Anterior cingulate cortex (tissue), 58 donors: ENCODE measurements around the gene TEX14.
A peak's percentile ranks its signal among the peaks of the same experiment; 100 is the strongest.

Experiments used
- DNase-seq, 58 donors: peaks; one replicate each; lab custom pipeline; 2025; lab: John Stamatoyannopoulos, UW

TEX14 gene

DNA sequence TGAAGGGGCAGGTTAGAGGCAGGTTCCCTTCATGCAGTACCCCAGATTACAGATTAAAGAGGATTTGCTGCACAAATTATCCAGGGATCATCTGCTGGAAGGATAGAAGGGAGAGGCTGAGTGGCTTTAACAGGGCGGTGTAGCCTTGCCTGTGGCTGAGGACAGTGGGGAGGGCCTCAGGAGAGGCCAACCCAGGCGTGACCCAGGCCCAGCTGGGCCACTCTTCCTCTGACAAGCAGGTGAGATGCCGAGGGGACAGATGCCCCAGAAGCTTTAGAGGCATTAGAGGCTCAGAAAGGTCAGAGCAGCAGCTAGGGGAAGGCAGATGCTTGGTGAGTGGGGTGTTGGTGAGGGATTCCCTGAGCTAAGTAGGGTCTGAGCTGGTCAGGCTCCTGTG lies 159.3 kb downstream of the TEX14 start:
- DNase-seq, result peak in 3 of 58 donors; percentile 14 to 50 (median 39)

DNA sequence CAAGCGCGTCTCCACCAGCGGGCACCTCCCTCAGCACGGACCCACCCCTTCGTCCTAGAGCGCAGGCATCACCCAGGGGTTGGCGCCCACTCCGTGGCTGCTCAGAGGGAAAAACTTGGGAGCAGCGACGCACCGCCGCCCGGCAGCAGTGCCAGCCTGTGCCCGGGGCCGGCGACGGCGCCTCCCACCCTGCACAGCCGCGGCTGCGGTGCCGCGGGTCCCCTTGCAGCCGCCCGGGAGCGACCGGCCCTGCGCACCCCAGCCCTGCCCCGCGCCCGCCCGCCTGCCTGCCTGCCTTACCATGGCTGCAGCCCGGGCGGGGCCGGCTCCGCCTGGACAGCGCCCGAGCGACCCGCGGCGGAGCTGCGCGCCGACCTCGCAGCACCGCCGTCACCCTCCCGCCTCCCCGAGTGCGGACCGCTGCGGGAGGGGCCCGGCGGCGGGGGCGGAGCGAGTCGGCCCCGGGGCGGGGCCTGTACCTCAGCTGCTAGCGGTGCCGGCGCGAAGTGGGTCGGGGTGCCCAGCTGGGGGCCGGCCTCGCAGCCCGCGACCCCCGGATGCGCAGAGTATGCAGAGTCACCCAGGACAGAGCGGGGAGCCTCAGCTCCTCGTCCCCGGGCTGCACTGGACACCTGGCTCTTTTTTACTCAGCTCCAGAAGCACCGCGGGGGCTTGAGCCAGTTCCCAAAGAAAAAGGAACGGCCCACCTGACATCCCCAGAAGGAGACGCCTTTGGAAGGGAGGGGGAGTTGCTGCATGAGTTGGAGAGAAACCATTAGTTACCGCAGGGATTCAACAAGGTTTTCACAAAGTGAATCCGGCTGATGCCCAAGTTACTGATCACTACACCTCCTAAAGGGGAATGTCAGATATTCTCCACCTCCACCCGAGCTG lies 159.9 kb downstream of the TEX14 start:
- peak in 51 of 58 donors; percentile 26 to 84 (median 65) for DNase-seq

DNA sequence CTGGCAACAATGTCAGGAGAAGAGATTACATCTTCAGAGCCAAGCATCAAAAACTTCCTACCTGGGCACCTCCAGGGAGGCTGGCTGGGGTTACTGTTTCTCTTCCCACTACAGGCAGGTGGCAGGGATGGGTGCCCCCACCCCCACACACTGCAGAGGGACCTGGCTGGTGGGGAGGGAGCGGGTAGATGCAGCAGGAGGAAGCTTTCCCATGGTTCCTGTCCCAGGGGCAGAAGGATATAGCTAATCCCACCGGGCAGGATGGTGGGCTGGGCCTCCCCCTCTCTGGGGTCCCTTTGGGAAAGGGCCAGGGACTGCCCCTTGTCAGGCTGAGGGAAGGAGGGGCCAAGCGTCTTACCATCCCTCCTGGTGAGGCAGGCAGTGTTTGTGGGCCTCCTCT lies 160.7 kb downstream of the TEX14 start:
- peak in 17 of 58 donors; percentile 21 to 65 (median 47) for DNase-seq

DNA sequence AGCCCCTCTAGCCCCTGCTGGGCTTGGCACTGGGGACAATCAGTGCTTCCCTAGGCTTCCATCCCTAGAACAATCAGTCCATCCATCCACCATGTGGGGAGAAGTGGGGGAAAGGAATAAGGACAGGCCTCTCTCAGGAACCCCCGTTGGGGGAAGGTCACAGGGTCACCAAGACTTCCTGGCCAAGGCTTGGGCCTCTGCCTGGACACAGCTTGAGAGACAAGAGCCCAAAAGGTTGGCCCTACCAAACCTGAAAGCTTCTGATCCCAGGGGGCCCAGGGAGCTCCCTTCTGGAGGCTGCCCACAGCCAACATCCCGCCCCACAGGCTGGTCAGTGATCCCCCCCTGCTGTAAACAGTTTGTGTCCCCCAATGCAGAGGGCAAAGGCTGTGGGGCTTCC lies 161.2 kb downstream of the TEX14 start:
- DNase-seq, result peak in 11 of 58 donors; percentile 18 to 65 (median 39)

DNA sequence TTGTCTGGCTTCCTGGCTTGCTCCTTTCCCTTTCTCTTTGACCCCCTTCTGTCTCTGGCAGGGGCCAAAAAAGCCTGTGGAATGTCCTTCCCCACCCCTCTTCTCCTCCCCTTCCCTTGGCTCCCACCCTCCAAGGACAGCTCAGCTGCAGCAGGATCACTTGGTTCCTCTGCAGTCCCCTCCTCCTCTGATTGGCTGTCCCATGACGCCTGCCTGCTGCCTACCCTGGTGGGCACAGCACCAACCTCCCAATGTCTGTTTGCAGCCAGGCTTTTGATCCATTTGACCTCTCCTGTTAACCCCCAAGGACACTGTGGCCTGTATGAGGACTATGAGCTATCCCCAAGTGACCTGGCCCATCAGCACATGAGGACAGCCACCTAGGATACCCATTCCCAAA lies 162.6 kb downstream of the TEX14 start:
- peak in 47 of 58 donors; percentile 17 to 85 (median 60) for DNase-seq

DNA sequence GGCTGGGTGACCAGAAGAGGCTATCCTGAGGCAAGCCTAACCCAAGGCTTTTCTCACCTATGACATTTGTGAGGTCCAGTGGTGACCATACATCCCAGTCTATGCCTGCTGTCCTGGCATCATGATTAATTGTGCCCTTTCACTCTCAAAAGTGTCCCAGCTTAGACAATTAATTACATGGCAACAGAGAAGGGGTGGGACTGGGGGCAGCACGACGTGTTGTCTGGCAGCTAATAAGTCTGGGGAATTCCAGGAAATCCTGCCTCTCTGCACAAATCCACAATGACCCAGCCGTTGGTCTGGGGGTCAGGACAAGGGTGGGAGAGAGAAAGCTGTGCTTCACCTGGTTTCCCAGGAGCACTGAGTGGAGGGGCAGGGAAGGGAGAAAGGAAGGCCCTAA lies 163.4 kb downstream of the TEX14 start:
- no peak for DNase-seq

DNA sequence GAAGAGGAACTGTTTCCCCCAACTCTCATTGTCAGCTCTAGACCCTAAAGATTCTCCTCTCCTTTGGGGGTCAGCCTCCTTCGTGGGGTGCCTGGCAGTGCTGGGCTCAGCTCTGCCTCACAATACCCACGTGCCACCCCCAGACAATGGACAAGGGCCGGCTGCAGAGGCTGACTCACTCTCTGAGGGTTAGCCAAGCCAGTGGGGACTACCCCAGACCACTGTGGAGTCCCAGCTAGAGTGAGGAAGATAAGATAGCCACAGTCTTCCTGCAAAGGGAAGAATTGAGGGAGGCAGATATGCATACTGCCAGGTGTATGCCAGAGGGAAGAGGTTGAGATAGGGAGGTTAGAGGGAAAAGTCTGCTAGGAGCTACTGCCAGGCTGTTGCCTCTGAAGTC lies 163.9 kb downstream of the TEX14 start:
- peak in 56 of 58 donors; percentile 17 to 94 (median 71) for DNase-seq

DNA sequence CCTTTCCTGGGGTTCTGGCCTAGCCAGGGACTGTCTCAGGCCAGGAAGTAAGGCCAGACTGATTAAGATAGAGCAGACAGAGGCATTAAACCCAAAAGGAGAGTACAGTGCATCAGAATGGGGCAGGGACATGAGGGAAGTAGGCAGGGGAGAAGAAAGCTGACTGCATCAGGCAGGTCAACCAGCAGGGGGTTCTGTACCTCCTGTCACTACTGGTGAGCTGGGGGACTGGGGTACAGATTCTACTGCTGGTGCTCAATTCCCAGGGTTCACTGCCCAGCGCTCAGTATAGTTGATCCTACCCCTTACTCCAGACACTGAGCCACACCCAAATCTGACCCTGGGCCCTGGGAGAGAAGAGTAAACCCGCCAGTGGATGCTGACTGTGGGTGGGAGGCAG lies 164.5 kb downstream of the TEX14 start:
- peak in 9 of 58 donors; percentile 15 to 61 (median 36) for DNase-seq

DNA sequence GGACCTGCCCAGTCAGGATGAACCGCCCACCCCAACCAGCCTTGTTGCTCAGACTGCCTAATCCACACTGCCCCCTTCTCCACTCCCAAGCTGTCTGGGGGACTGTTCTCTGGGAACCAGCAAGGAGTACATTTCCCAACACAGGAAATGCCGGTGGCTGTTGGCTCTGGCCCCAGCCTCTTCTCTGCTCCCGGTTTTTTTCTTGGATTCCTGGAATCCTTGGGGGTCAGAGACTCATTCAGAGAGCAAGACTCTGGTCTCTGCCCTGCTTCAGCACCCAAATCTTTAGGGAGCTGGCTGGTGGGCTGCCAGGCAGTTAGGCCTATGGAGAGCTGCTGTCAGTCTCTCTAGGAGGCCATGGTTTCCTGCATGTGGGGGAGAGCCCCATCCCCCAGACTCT lies 166.6 kb downstream of the TEX14 start:
- DNase-seq, result no peak

DNA sequence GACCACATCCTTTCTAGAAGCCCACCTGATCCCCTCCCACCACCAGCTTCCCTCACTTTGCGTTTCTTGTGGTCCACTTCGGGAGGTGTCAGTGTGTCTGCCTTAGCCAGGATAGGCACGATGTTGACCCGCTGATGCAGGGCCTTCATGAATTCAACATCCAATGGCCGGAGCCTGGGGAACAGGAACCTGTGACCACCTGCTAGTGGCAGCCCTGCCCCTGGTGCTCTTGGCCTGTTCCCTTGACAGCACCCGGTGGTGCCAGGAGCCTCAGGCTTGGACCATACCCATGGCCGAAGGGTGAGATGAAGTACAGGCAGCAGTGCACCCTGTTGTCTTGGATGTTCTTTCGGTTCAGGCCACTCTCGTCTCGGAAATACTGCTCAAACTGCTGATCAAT lies 170.2 kb downstream of the TEX14 start:
- DNase-seq, result no peak

DNA sequence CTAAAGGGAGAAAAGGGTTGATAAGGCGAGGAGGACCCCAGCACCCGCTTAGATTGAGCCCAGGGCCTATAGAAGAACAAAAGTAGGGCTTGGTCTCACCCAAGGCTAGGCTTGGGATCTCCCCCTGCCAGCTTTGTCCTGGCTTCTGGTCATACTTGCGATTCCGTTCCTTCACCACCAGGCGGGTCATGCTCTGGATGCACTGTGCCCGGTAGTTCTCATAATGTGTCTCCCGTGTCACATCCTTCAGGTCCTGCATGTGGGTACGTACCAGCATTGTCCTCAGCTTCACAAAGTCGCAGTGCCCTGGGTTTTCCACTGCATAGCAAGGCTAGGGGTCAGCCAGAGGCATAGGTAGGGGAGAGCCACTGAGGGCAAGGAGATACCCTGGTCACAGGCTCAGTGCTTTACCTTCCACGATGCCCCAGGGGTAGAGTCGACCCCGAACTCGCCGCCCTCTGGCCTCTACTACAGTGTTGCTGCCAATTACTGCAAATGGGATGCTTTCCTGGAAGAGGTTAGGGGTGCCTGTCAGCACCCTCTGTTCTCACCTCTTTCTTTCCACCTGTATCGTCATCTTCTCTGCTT lies 170.9 kb downstream of the TEX14 start:
- peak in 5 of 58 donors; percentile 9 to 16 (median 15) for DNase-seq

DNA sequence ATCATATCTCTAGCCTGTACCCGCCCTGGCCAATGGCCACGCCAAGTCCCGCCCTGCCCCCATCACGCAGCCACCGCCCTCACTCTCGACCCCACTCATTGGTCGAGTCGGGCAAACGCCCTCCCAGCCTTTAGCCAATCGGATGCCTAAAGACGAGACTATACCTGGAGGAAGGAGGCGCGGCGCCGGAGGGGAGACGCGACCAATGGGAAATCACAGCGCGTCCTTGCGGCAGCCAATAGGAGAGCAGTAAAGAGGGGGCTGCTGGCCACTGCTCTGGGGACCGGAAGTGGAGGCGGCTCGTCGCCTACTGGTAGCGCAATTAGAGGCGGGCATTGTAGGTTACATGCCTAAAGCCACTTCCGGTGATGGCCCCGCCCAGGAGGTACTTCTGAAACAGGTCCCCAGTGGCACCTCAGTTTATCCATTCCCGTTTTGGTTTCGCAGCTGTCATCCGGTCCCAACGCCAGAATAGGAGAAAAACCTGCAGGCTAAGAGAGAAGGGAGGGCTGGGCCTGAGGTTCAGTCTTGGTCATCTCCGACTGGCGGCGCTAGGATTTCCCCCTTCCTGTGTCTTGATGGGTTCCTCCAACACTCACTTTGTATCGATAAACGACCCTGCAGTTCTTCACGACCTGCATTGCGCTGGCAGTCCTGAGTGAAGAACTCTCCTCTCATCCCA lies 173.8 kb downstream of the TEX14 start:
- peak; percentile 94 to 100 (median 100) for DNase-seq

DNA sequence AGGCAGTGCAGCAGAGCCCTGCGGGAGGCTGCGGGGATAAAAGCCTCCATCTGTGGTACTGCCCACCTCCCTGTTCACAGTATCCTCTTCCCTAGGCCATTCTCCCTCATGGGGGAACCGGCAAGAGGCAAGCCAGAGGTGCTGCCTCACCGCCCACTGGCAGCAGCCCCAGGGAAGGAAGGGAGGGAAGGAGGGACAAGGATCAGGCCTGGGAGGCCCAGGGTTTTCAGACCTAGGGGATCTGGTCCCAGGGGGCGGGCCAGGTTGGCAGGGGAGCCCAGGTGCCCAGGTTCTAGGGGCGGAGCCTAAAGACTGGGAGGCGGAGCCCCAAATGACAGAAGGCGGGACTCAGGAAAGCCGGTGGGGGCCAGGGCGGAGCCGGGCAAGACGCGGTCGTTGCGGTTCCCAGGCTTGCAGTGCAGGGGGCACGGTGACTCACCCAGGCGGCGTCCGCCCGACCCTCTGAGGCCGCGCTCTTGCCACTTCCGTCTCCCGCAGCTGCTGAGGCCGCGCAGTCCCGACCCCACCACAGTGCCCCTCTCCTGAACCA lies 174.4 kb downstream of the TEX14 start:
- no peak for DNase-seq

DNA sequence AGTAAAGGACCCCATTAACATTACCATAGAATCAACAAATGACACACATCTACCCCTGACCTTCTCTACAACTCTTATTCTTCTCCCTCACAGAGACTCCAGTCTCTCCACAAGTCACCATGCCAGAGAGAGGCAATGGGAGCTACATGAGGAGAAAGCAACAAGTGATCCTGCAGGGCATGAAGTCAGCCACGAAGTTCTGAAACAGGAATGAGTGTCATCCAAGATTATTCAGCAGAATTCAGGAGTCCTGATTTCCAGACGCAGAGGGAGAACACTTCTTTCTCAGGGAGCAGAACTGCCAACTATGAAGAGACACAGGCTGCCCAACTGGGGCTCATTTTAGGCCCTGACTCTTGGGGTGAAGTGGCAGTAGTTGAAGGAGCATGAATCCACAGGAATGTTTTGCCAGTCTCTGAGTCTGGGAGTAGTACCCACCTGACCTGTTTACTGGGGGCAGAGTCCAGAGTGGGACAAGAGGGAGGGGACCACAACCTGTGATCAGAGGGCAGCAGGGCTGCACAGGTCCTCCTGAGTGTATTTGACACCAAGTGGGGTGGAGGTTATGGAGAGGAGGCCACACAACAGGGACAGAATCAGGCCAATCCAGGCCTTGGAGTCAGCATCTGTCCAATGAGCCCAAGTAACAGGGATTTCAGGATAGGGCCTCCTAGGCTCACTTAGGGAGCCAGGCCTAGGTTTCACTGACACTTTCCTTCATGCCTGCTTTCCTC lies 175.0 kb downstream of the TEX14 start:
- DNase-seq, result no peak

DNA sequence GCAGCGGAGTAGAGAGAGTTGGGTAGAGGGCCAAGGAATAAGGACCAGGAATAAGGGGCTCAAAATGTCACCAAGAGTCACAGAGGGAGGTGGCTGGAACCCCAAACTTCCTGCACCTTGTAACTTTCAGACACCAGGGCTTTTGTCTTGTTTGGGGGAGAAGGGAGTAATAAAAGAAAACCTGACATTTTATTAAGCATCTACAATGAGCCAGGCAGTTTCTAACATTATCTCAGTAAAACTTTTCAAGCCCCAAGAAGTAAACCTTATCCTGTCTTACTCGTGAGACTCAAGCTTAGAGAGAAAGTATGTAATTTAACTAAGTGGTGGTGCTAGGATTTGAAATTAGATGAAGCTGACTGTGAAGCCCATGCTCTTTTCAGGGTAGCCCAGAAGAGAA lies 176.6 kb downstream of the TEX14 start:
- DNase-seq, result no peak

DNA sequence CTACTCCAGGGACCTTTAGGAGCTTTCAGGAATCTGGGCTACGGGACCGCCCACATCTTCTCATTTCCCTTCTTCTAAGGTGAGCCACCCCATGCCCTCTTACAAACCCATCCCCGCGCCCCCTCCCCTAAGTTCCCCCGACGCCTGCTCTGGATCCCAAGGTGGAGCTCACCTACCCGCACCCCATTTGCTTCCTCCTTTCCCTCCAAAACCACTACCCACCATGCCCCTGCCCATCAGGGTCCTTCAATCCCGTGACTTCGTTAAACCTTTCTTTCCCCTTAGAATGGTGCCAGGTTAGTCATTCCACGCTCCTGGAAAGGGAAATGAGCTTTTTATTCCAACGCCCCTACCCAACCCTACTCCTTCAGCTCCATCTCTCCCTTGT lies 177.1 kb downstream of the TEX14 start:
- DNase-seq, result no peak

DNA sequence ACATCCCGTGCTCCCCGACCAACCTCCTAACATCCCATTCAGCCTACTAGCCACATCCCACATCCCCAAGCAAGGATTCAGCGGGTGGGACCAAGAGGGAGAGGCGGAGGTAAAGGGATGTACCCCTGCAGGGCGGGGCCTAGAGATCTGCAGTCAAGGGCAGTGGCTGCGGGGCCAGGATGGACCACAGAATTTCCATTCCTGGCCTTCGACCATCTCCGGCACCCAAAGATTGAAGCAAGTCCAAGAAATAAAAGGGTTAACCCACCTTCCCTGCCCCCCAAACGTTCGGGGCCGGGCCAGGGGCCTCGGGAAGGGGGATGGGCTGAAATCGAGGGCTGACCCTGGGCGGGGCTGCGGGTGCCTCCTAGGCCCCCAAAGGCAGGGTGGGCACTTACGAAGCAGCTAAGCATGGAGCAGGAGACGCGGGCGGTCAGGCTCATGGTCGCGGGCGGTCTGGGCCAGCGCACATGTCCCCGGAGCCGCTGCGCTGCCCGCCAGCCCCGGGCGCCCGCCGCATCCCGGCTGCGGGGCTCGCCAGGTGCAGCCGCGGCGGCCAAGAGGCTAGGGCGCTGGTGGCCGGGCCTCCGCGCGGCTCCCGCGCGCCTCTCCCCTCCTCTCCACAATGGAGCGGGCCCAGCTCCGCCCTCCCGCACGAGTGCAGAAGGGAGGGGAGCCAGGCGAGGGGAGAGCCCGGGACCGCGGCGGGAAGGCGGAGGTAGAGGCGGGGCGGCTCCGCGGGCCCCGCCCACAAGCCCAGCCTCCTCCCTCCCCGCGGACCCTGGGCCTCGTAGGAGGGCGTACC lies 177.7 kb downstream of the TEX14 start, which contains the start of gene MTMR4:
Gene MTMR4, minus strand, starts transcription at position 674 of the 805 bp plus-strand sequence. Its CDS starts 231 bp downstream, at position 443.
- peak in 54 of 58 donors; percentile 23 to 88 (median 68) for DNase-seq

DNA sequence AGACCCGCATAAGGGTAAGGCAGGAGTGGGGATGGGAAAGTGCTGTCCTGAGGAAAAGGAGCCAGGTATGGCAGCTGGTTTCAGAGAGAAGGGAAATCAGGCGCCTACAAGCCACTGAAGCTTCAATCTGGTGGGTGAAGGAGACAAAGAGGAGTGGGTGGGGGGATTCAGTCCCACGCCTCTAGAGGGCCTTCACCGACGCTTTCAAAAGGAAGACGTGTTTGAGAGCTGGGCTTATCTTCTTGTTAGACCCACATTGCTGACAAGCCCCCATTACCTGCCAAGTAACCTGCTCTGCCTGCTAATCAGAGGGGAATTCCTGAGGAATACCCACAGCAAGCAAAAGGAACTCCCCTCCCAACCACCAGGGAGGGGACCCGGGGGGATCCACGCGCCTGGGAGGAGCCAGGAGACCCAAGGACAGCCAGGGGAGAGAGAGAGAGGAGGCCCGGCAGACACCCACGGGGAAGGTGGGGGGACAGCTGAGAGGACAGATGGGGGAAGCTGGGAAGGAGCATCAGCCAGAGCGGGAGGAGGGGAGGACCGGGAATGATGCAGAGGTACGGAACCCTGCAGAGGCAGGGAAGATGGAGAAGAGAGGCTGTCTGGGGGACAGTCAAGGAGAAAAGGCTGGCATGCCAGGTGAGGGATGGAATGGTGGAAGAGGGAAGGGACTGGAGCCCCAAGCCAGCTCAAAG lies 178.4 kb downstream of the TEX14 start:
- DNase-seq, result peak in 12 of 58 donors; percentile 35 to 71 (median 59)

DNA sequence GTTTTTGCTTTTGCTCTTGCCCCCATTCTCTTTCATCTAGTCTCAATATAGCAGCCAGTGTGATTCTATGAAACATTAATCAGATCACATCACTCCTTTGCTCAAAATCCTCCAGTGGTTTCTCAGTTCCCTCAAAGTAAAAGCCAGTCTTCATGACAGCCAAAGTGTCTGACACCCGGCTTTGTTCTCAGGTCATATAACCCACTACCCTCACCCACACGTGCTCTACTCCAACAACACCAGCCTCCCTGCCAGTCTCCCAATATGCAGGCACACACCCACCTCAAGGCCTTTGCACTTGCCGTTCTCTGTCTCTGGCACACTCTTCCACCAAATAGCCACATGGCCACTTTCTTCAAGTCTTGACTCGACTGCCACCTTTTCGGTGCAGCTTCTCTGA lies 181.8 kb downstream of the TEX14 start:
- no peak for DNase-seq
